Endothelial cell of umbilical vein (primary cell): ENCODE data around the gene TRMT11. TPM values are rescaled to one million over a fixed set of nuclear protein-coding genes. Genes with fewer than 3 reads are reported as not detected.

ENCODE experiments used
- BruUV-seq: library from RNA; stranded (reverse); fragments of 400-500 nt; replicated peaks from 2 replicates; lab custom pipeline; 2021; lab: Mats Ljungman, UMichigan
- CTCF ChIA-PET: fragments of 300-600, 350-600 bp; sonication (Branson Sonifier 250); formaldehyde crosslinking; loops from one replicate; lab custom pipeline; 2021; ENCODE audit warnings: antibody characterized with exemption, inconsistent platforms; lab: Charles Lee
- POLR2A ChIA-PET: fragments of 300-600, 350-600 bp; sonication (Branson Sonifier 250); formaldehyde crosslinking; loops from one replicate; lab custom pipeline; 2021; ENCODE audit warnings: antibody characterized with exemption, inconsistent platforms; lab: Charles Lee
- DNase-seq: peaks from one replicate; pipeline ENCODE4 v3.0.0-alpha.2; 2011; ENCODE audit warnings: low read depth, low spot score
- FAIRE-seq: peaks from 2 replicates; lab custom pipeline; 2011; peaks lifted over from hg19 to GRCh38; lab: Jason Lieb, UNC
- H2AFZ ChIP-seq: 2 replicates; pipeline ENCODE4 v1.6.0; 2012; ENCODE audit warnings: low read depth, low read length, control low read depth, inconsistent platforms
- H3K27ac ChIP-seq: 2 replicates; pipeline ENCODE4 v1.5.1; 2011; ENCODE audit warnings: low read depth, mild to moderate bottlenecking, control low read depth, low read length, moderate library complexity; ENCODE audit not compliant: insufficient read depth
- H3K27me3 ChIP-seq, 2 experiments: 2 replicates each; pipeline versions ENCODE4 v1.6.0 to v1.6.1; 2011; ENCODE audit warnings: low read length in 2 of 2, mixed read lengths in 1 of 2; ENCODE audit not compliant: control insufficient read depth in 2 of 2, insufficient read depth in 2 of 2
- H3K36me3 ChIP-seq, 2 experiments: 2 replicates in 1 of 2; 3 replicates in 1 of 2; pipeline ENCODE4 v1.5.1; 2011; ENCODE audit warnings: low read length in 2 of 2, mild to moderate bottlenecking in 1 of 2, moderate library complexity in 1 of 2; ENCODE audit not compliant: control insufficient read depth in 2 of 2, insufficient read depth in 2 of 2; ENCODE audit errors: extremely low read depth in 1 of 2
- H3K4me1 ChIP-seq: 3 replicates; pipeline ENCODE4 v1.5.1; 2011; ENCODE audit warnings: mild to moderate bottlenecking, low read length; ENCODE audit not compliant: control insufficient read depth, insufficient read depth; ENCODE audit errors: extremely low read depth
- H3K4me2 ChIP-seq: 2 replicates; pipeline ENCODE4 v1.6.1; 2011; ENCODE audit warnings: low read length, control low read depth, mixed read lengths; ENCODE audit not compliant: insufficient read depth
- H3K4me3 ChIP-seq, 3 experiments: fragments of 200-600 bp in 1 of 3; sonication (generic), shearing (Covaris generic) in 1 of 3; replicated peaks in 1 of 3; 2 replicates each; pipeline ENCODE4 v1.5.1; 2011 to 2016; ENCODE audit warnings: control low read depth in 3 of 3, low read length in 3 of 3, mild to moderate bottlenecking in 2 of 3, inconsistent platforms in 1 of 3, low read depth in 1 of 3, moderate library complexity in 1 of 3; ENCODE audit not compliant: insufficient read depth in 1 of 3
- H3K79me2 ChIP-seq: 2 replicates; pipeline ENCODE4 v1.6.0; 2012; ENCODE audit warnings: low read length, inconsistent platforms; ENCODE audit not compliant: control insufficient read depth, insufficient read depth
- H3K9ac ChIP-seq: replicated peaks from 2 replicates; pipeline ENCODE3; 2011; ENCODE audit warnings: low read length, control low read depth; ENCODE audit not compliant: insufficient read depth; ENCODE audit errors: extremely low read depth
- H3K9me1 ChIP-seq: replicated peaks from 3 replicates; pipeline ENCODE4 v1.6.0; 2011; ENCODE audit warnings: mild to moderate bottlenecking, low read length; ENCODE audit not compliant: control insufficient read depth, insufficient read depth; ENCODE audit errors: extremely low read depth
- H3K9me3 ChIP-seq: replicated peaks from 2 replicates; pipeline ENCODE4 v1.5.1; 2012; ENCODE audit warnings: low read length, inconsistent platforms; ENCODE audit not compliant: control insufficient read depth, insufficient read depth
- H4K20me1 ChIP-seq: replicated peaks from 2 replicates; pipeline ENCODE3; 2011; ENCODE audit warnings: mild to moderate bottlenecking, low read length; ENCODE audit not compliant: control insufficient read depth, insufficient read depth; ENCODE audit errors: extremely low read depth
- CTCF ChIP-seq, 2 donors: IDR thresholded peaks; 1 replicate in 1 of 2; 2 replicates in 1 of 2; pipeline ENCODE4 v1.5.1; 2011; ENCODE audit warnings: low read length in 2 of 2, mild to moderate bottlenecking in 2 of 2, moderate library complexity in 2 of 2, control low read depth in 1 of 2, inconsistent platforms in 1 of 2, low read depth in 1 of 2; ENCODE audit not compliant: insufficient read depth in 1 of 2; ENCODE audit errors: extremely low read depth in 1 of 2
- JUN ChIP-seq: IDR thresholded peaks from 2 replicates; pipeline ENCODE4 v1.6.1; 2011; ENCODE audit warnings: borderline replicate concordance, low read depth; ENCODE audit not compliant: insufficient read length, insufficient read depth
- POLR2A ChIP-seq: IDR thresholded peaks from 2 replicates; pipeline ENCODE4 v1.6.1; 2012; ENCODE audit warnings: low read depth, mild to moderate bottlenecking, control low read depth, low read length
- dilution Hi-C: fragments of 300-500 bp; cut with MboI; formaldehyde crosslinking; loops from one replicate; pipeline ENCODE4 v1.15.0; 2019; ENCODE audit warnings: low sequenced_read_pairs; ENCODE audit not compliant: extremely low pct_ligation_motif_present
- intact Hi-C: fragments of 100-400 bp; cut with micrococcal nuclease; formaldehyde crosslinking; loops from one replicate; pipeline ENCODE4 v1.10.0; 2022
- polyA plus RNA-seq, 4 experiments: library from polyadenylated mRNA; depleted of rRNA in 3 of 4; stranded (reverse) in 3 of 4; unstranded in 1 of 4; fragments of >200 nt; gene quantifications; 2 replicates each; pipeline versions ENCODE4 v1.2.1 to v1.2.3, GENCODE V29; 2011 to 2012; ENCODE audit warnings: missing spikeins in 1 of 4
- total RNA-seq: library from RNA; stranded (reverse); gene quantifications from 2 replicates; pipeline ENCODE4 v1.2.3, GENCODE V29; 2021

Gene TRMT11
- total and polyA plus RNA-seq, 2 donors (not counting 3 experiments of a cell fraction or from before 2014, with no cell fraction given), result 5.1 to 10.7 TPM

- dilution Hi-C loops, result no loop called here
- Histone ChIP-seq H3K9me3 (no peaks in the 10 kb centered on the region), H3K27me3 (no peaks in the 10 kb centered on the region), H3K4me1 (peaks cover 12% of the 10 kb centered on the region), H3K27ac (no peak overlapping the region), H3K79me2 (no peaks in the 10 kb centered on the region), H3K4me2 (no peak overlapping the region), H4K20me1 (no peaks in the 10 kb centered on the region), H3K9me1 (no peaks in the 10 kb centered on the region), H2AFZ (no peak overlapping the region), H3K4me3 (no peak overlapping the region), H3K9ac (no peak overlapping the region), H3K36me3 (no peaks in the 10 kb centered on the region)
- ChIA-PET CTCF (interaction anchor here (1.0 to 8.4 kb wide), 14 partner anchors 9 to 172 kb away, joined by 4 to 123 read pairs (median 8); partner anchors contain the start of gene NCOA7), POLR2A (interaction anchor here (2.8 kb wide), 1 partner anchor 162 kb away, joined by 8 read pairs; the partner anchor contains the start of gene NCOA7)
- intact Hi-C loops, result no loop called here
- TF ChIP-seq JUN, result no peak
- TF ChIP-seq CTCF (IDR thresholded peaks at IDR 0.05; ENCODE audit: extremely low read depth in 1 of 2, insufficient read depth in 1 of 2, low read depth in 1 of 2, low read length in 2 of 2), result peak in 1 of 2 donors; percentile 67
- DNase-seq (peak; percentile 59), FAIRE-seq (peak; percentile 44)
- no TSS peak for BruUV-seq
These were observed 33.4 kb upstream of the TRMT11 start for GRCh38 chr6:125952764-125953501.

GRCh38 chr6:125953502-125953875, 32.9 kb upstream of the TRMT11 start:
- CTCF ChIA-PET, result interaction anchor here (1.0 to 8.4 kb wide), 14 partner anchors 10 to 172 kb away, joined by 4 to 123 read pairs (median 8); partner anchors contain the start of gene NCOA7
- no peaks in the 10 kb centered on the region for H4K20me1 ChIP-seq
- no peak overlapping the region for H3K4me3 ChIP-seq
- dilution Hi-C loops (no loop called here), intact Hi-C loops (no loop called here)
- H3K79me2 ChIP-seq, result no peaks in the 10 kb centered on the region
- H3K4me1 ChIP-seq, result peaks cover 15% of the 10 kb centered on the region
- H3K36me3 ChIP-seq, result no peaks in the 10 kb centered on the region
- no peak for DNase-seq
- H3K9me3 ChIP-seq, result no peaks in the 10 kb centered on the region
- no peaks in the 10 kb centered on the region for H3K9me1 ChIP-seq
- no peak overlapping the region for H3K27ac ChIP-seq
- no peak for FAIRE-seq
- no peak overlapping the region for H2AFZ ChIP-seq
- no peak for TF ChIP-seq POLR2A
- H3K4me2 ChIP-seq, result no peak overlapping the region
- POLR2A ChIA-PET, result interaction anchor here (2.8 kb wide), 1 partner anchor 163 kb away, joined by 8 read pairs; the partner anchor contains the start of gene NCOA7
- no peak overlapping the region for H3K9ac ChIP-seq
- H3K27me3 ChIP-seq, result no peaks in the 10 kb centered on the region
- BruUV-seq, result no TSS peak
